ENCODE measurements around the gene TUBB2B.
A peak's percentile ranks its signal among the peaks of the same experiment; 100 is the strongest.

The TUBB2B gene

DNA sequence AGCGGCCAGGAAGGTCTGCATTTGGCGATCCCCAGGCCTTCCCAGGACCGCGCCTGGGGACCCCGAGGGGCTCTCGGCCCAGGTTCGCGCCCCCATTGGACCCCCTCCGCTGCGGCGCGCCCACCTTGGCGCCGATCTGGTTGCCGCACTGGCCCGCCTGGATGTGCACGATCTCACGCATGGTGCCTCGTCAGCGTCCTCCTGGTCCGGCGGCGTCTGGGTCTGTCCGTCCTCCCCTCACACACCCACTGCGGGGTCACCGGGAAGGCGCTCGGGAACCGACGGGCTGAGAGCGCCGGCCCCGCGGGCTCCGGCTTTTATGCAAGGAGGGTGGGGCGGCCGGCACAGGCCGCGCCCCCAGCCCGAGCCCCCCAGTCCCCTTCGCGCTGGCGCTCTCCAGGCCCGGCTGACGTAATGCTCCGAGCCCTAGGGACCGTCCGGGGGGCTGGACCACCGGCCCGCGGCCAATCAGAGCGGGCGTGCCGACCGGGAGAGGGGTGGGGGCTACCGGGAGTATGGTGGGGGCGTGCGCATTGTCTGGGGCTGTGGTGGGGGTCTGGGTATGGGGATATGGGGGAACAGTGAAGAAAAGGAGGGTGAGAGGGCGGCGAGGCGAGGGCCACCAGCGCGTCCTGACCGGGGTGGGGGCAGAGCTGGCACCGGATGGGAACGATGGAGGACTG is at the start of gene TUBB2B:
Gene TUBB2B, minus strand, starts transcription at position 291 of the 683 bp plus-strand sequence. Its CDS starts 110 bp downstream, at position 181.
- H3K27ac ChIP-seq (ENCODE audit: low read depth in 2 of 2, low read length in 2 of 2) = no peak within 1 kb of the TSS
- peaks cover 32 to 33% of the 10 kb centered on the region in 2 donors for H3K4me1 ChIP-seq (ENCODE audit: control insufficient read depth in 2 of 2, insufficient read depth in 2 of 2, low read length in 2 of 2)
- peaks cover 51 to 68% of the 10 kb centered on the region in 2 donors for H3K27me3 ChIP-seq (ENCODE audit: control insufficient read depth in 2 of 2, insufficient read depth in 2 of 2, low read length in 2 of 2)
- peak within 1 kb of the TSS; percentile 31 to 59 for H3K4me3 ChIP-seq (ENCODE audit: low read length in 2 of 2)
- no peak within 1 kb of the TSS for H3K9ac ChIP-seq (ENCODE audit: low read depth in 1 of 2, low read length in 2 of 2)
- H3K9me3 ChIP-seq (ENCODE audit: control insufficient read depth in 2 of 2, low read length in 2 of 2) = no peaks in the 10 kb centered on the region
- no peaks in the 10 kb centered on the region for H3K36me3 ChIP-seq (ENCODE audit: control insufficient read depth in 2 of 2, insufficient read depth in 2 of 2, low read length in 2 of 2)

DNA sequence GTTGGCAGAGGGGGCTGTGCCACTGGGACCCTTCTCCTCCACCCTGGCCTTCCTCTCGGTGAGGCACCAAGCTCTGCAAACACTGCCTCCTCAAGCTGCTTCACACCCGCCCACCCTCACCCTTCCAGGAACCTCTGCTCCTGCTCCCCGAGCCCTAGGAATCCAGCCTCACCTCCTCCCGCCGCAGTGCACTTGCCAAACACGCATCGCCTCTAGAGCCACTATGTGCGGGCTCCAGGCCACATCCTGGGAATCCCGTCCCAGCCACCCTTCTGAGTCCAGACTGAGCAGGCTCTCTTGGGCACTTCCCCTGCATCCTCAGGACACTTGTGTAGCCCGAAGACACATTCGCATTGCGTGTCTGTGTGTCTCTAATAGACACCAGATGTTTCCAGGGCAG is 49.8 kb upstream of the TUBB2B start:
- no peaks in the 10 kb centered on the region for H3K4me1 ChIP-seq (ENCODE audit: control insufficient read depth in 2 of 2, insufficient read depth in 2 of 2, low read length in 2 of 2)
- H3K9me3 ChIP-seq (ENCODE audit: control insufficient read depth in 2 of 2, low read length in 2 of 2) = no peaks in the 10 kb centered on the region
- peaks cover 39 to 47% of the 10 kb centered on the region in 2 donors for H3K36me3 ChIP-seq (ENCODE audit: control insufficient read depth in 2 of 2, insufficient read depth in 2 of 2, low read length in 2 of 2)
- H3K27me3 ChIP-seq (ENCODE audit: control insufficient read depth in 2 of 2, insufficient read depth in 2 of 2, low read length in 2 of 2) = no peaks in the 10 kb centered on the region
- no peak overlapping the region for H3K4me3 ChIP-seq (ENCODE audit: low read length in 2 of 2)
- H3K27ac ChIP-seq (ENCODE audit: low read depth in 2 of 2, low read length in 2 of 2) = no peak overlapping the region
- no peak overlapping the region for H3K9ac ChIP-seq (ENCODE audit: low read depth in 1 of 2, low read length in 2 of 2)

DNA sequence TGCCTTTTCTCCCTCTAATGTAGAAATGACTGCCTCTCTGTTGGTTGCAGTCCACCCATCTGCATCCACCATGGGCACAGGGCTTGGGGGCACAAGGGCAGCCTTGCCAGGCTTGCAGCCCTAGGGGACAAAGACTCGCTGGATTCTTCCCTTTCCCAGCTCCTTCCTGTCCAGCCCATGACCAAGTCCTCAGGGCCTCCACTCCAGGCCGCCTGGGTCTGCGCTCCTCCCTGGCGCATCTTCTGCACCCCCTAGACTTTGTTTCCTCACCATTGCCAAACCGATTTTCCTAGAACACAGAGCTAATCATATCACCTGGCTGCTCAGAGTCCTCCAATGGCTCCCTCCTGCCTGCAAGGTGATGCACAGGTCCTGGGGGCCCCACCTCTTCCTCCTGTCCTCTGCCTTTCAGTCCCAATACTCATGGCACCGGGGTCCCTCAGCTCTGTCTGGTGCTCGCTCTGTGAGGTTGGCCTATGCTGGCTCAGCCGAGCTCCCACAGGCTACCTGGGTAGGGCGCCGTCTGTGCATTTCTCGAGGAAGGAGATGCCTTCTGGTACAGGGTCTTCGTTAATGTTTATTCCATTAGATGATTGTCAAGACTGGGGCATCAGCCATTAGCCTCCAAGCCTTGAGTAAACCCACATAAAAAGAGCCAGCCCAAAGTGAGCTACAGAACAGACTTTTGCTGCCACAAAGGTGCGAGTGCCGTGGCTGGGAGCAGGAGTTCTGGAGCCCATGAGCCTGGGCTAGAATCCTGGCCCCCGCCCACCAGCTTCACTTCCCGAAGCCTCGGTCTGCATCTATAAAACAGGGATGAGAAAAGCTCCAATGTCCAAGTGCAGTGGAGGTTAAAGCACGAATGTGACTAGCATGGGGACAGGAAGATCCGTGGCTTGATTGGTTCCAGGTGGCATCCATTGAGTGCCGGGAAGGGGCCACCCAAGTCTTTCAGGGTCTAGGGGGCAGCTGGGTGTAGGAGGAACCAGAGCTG is 49.0 kb upstream of the TUBB2B start:
- H3K9me3 ChIP-seq (ENCODE audit: control insufficient read depth in 2 of 2, low read length in 2 of 2) = no peaks in the 10 kb centered on the region
- H3K27me3 ChIP-seq (ENCODE audit: control insufficient read depth in 2 of 2, insufficient read depth in 2 of 2, low read length in 2 of 2) = no peaks in the 10 kb centered on the region
- no peak overlapping the region for H3K9ac ChIP-seq (ENCODE audit: low read depth in 1 of 2, low read length in 2 of 2)
- H3K27ac ChIP-seq (ENCODE audit: low read depth in 2 of 2, low read length in 2 of 2) = no peak overlapping the region
- H3K36me3 ChIP-seq (ENCODE audit: control insufficient read depth in 2 of 2, insufficient read depth in 2 of 2, low read length in 2 of 2) = peaks cover 43 to 49% of the 10 kb centered on the region in 2 donors
- H3K4me1 ChIP-seq (ENCODE audit: control insufficient read depth in 2 of 2, insufficient read depth in 2 of 2, low read length in 2 of 2) = peaks cover 0 to under 1% of the 10 kb centered on the region in 2 donors
- H3K4me3 ChIP-seq (ENCODE audit: low read length in 2 of 2) = no peak overlapping the region

DNA sequence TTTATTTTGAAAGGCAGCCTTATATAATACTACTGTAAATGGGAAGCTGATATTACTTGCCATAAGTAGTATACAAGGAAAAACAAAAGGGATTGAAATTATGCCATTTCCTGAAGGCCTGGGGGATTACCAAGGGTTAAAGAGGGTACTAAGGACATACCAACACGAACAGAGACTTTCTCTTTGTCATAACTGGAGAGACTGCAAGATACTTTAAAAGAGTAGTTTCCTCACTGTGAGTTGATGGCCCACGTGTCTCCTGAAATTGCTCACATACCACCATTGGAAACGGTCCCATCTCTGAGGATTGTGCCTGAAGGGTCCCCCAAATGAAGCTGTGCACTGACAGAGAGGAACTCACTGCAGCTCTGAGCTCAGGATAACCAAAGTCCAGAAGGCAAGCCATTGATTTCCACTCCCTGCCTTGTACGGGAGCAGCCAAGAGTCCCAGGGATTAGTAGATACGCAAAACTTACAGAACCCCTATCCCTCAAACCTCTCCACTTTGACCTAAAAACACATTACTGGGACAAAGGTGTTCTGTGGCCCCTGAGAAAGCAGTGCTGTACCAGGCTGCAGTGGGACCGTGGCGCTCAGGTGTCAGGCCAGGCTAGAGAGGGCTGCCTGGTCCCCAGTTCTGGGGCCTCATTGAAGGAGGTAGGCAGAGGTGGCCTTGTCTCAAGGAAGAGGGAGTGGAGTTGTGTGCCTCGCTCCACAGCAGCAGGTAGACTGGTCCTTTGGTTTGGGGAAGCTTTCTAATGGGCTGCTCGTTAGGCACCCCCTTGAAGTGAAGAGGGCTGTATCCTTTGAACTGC is 46.5 kb upstream of the TUBB2B start:
- Histone ChIP-seq H3K27me3 (ENCODE audit: control insufficient read depth in 2 of 2, insufficient read depth in 2 of 2, low read length in 2 of 2) (no peaks in the 10 kb centered on the region), H3K4me3 (ENCODE audit: low read length in 2 of 2) (no peak overlapping the region), H3K36me3 (ENCODE audit: control insufficient read depth in 2 of 2, insufficient read depth in 2 of 2, low read length in 2 of 2) (peaks cover 59 to 66% of the 10 kb centered on the region in 2 donors), H3K9me3 (ENCODE audit: control insufficient read depth in 2 of 2, low read length in 2 of 2) (no peaks in the 10 kb centered on the region), H3K27ac (ENCODE audit: low read depth in 2 of 2, low read length in 2 of 2) (no peak overlapping the region), H3K9ac (ENCODE audit: low read depth in 1 of 2, low read length in 2 of 2) (no peak overlapping the region), H3K4me1 (ENCODE audit: control insufficient read depth in 2 of 2, insufficient read depth in 2 of 2, low read length in 2 of 2) (peaks cover 12 to 15% of the 10 kb centered on the region in 2 donors)

DNA sequence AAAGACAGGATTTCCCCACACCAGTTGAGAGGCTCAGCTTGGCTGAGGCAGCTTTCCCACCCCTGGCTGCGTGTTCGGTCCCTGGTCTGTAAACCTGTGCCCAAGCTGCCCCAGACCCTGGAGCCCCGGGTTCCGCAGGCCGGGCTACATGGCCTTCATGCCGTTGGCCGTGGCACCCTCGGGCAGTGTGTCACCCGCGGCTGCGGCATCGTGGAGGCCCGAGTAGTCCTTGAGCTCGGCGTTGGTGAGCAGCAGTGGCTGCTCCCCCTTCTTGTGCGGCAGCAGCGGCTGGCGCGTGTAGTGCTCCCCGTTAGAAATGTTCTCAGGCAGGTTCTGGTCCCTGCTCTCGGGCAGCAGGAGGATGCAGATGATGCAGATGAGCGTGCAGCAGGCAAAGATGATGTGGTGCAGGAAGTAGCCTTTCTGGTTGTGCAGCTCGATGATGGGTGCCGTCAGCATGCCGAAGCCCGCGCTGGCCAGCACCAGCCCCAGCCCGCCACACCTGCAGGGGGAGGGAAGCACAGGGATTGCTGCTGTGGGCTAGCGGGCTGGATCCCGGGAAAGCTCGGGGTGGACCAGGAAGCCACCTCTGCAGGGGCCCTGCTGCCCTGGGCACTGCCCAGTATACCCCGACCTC is 45.6 kb upstream of the TUBB2B start:
- Histone ChIP-seq H3K9me3 (ENCODE audit: control insufficient read depth in 2 of 2, low read length in 2 of 2) (no peaks in the 10 kb centered on the region), H3K36me3 (ENCODE audit: control insufficient read depth in 2 of 2, insufficient read depth in 2 of 2, low read length in 2 of 2) (peaks cover 61 to 65% of the 10 kb centered on the region in 2 donors), H3K4me1 (ENCODE audit: control insufficient read depth in 2 of 2, insufficient read depth in 2 of 2, low read length in 2 of 2) (peaks cover 12 to 15% of the 10 kb centered on the region in 2 donors), H3K27ac (ENCODE audit: low read depth in 2 of 2, low read length in 2 of 2) (no peak overlapping the region), H3K27me3 (ENCODE audit: control insufficient read depth in 2 of 2, insufficient read depth in 2 of 2, low read length in 2 of 2) (no peaks in the 10 kb centered on the region), H3K4me3 (ENCODE audit: low read length in 2 of 2) (no peak overlapping the region), H3K9ac (ENCODE audit: low read depth in 1 of 2, low read length in 2 of 2) (no peak overlapping the region)

DNA sequence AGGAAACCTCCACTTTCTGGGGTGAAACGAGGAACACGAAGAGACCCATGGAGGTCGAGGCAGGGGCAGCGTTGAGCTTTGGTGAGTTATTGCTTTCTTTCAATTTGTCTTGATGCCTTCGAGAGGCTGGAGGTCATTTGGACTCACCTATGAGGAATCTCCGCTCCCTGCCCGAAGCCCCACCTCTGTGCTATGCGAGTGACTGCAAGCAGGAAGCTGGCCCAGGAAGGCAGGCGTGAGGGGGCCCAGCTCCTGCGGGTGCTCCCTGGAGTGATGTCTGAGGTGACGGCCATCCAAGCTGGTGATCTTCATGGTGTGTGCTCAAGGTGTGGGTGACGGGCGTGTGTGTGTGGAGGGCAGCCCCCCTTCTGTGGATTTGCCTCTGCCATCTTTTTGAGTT is 44.3 kb upstream of the TUBB2B start:
- Histone ChIP-seq H3K36me3 (ENCODE audit: control insufficient read depth in 2 of 2, insufficient read depth in 2 of 2, low read length in 2 of 2) (peaks cover 56 to 58% of the 10 kb centered on the region in 2 donors), H3K9me3 (ENCODE audit: control insufficient read depth in 2 of 2, low read length in 2 of 2) (no peaks in the 10 kb centered on the region), H3K4me1 (ENCODE audit: control insufficient read depth in 2 of 2, insufficient read depth in 2 of 2, low read length in 2 of 2) (peaks cover 12 to 15% of the 10 kb centered on the region in 2 donors), H3K4me3 (ENCODE audit: low read length in 2 of 2) (no peak overlapping the region), H3K9ac (ENCODE audit: low read depth in 1 of 2, low read length in 2 of 2) (no peak overlapping the region), H3K27ac (ENCODE audit: low read depth in 2 of 2, low read length in 2 of 2) (no peak overlapping the region), H3K27me3 (ENCODE audit: control insufficient read depth in 2 of 2, insufficient read depth in 2 of 2, low read length in 2 of 2) (no peaks in the 10 kb centered on the region)

DNA sequence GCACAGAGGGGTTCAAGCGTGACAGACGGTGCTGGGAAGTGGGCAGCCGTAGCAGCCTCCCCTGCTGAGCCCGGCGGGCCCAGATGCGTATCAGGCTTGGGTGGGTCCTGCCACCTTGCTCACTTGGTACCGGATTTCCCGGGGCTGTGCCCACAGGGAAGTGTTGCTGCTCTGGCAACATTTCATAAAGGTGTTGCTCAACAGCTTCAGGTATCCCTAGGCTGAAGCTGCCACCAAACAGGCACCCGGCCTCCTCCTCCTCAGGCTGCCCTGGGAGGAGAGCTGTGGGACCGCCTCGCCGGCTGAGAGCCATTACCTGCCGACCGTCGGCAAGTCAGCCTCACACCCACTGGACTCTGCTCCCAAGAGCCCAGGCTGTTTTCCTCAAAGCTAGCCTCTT is 42.8 kb upstream of the TUBB2B start:
- Histone ChIP-seq H3K9me3 (ENCODE audit: control insufficient read depth in 2 of 2, low read length in 2 of 2) (no peaks in the 10 kb centered on the region), H3K4me1 (ENCODE audit: control insufficient read depth in 2 of 2, insufficient read depth in 2 of 2, low read length in 2 of 2) (peaks cover 12 to 15% of the 10 kb centered on the region in 2 donors), H3K27ac (ENCODE audit: low read depth in 2 of 2, low read length in 2 of 2) (peak overlapping the region; percentile 3 to 30), H3K36me3 (ENCODE audit: control insufficient read depth in 2 of 2, insufficient read depth in 2 of 2, low read length in 2 of 2) (peaks cover 46 to 57% of the 10 kb centered on the region in 2 donors), H3K4me3 (ENCODE audit: low read length in 2 of 2) (no peak overlapping the region), H3K27me3 (ENCODE audit: control insufficient read depth in 2 of 2, insufficient read depth in 2 of 2, low read length in 2 of 2) (no peaks in the 10 kb centered on the region), H3K9ac (ENCODE audit: low read depth in 1 of 2, low read length in 2 of 2) (no peak overlapping the region)

DNA sequence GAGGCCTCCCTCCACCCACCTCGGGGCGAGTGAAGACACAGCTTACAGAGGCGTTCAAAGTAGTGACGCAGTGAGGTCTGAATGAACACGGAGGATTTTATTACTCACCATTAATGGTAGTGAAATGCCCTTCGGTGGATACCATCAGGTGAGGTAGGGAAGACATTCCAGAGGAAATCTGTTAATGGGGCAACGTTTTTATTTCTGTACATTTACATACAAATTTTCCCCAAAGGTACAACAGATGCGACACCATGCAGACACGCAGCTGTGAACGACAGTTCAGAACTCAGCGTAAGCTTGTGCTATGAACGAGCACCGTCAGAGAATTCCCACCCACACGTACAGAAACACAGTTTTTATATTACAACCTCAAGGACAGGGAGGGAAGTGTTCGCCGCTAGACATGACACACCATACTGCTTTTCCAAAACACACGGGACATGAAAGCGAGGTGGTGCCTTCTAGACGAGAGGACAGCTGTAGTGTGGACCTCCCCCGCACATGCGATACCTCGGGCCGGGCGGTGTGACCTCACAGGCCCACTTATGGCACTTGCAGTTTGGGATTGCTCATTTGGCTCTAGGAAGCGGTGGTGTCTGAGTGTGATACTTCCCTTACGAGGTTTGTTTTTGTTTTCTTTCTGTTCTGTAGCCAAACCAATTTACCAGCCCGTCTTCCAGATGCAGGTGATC is 42.0 kb upstream of the TUBB2B start:
- no peak overlapping the region for H3K4me3 ChIP-seq (ENCODE audit: low read length in 2 of 2)
- H3K27ac ChIP-seq (ENCODE audit: low read depth in 2 of 2, low read length in 2 of 2) = peak overlapping the region in 1 of 2 donors; percentile 30
- H3K36me3 ChIP-seq (ENCODE audit: control insufficient read depth in 2 of 2, insufficient read depth in 2 of 2, low read length in 2 of 2) = peaks cover 46 to 58% of the 10 kb centered on the region in 2 donors
- H3K27me3 ChIP-seq (ENCODE audit: control insufficient read depth in 2 of 2, insufficient read depth in 2 of 2, low read length in 2 of 2) = no peaks in the 10 kb centered on the region
- no peaks in the 10 kb centered on the region for H3K9me3 ChIP-seq (ENCODE audit: control insufficient read depth in 2 of 2, low read length in 2 of 2)
- H3K4me1 ChIP-seq (ENCODE audit: control insufficient read depth in 2 of 2, insufficient read depth in 2 of 2, low read length in 2 of 2) = peaks cover 12 to 15% of the 10 kb centered on the region in 2 donors
- no peak overlapping the region for H3K9ac ChIP-seq (ENCODE audit: low read depth in 1 of 2, low read length in 2 of 2)

DNA sequence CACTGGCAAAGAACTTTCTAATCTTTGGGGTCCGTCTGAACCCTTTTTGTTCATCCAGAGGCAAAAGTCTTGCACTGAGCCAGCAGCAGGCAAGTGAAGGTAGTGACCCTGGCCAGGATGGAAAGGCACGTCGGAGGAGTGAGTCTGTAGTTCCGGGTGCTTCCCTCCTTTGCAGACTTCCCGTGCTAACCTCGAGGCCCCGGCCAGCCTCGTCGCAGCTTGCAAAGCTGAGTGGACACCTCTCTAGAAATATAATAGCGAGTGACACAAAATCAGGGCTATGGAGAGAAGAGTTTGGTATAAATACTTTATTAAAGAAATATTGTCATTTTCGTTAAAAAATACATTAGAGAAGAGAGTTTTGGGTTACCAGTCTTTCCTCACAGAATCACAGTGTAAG is 41.2 kb upstream of the TUBB2B start:
- Histone ChIP-seq H3K27ac (ENCODE audit: low read depth in 2 of 2, low read length in 2 of 2) (no peak overlapping the region), H3K9ac (ENCODE audit: low read depth in 1 of 2, low read length in 2 of 2) (no peak overlapping the region), H3K4me1 (ENCODE audit: control insufficient read depth in 2 of 2, insufficient read depth in 2 of 2, low read length in 2 of 2) (peaks cover 12 to 20% of the 10 kb centered on the region in 2 donors), H3K36me3 (ENCODE audit: control insufficient read depth in 2 of 2, insufficient read depth in 2 of 2, low read length in 2 of 2) (peaks cover 46 to 58% of the 10 kb centered on the region in 2 donors), H3K4me3 (ENCODE audit: low read length in 2 of 2) (no peak overlapping the region), H3K27me3 (ENCODE audit: control insufficient read depth in 2 of 2, insufficient read depth in 2 of 2, low read length in 2 of 2) (no peaks in the 10 kb centered on the region), H3K9me3 (ENCODE audit: control insufficient read depth in 2 of 2, low read length in 2 of 2) (no peaks in the 10 kb centered on the region)

All from mucosa of rectum (tissue), 2 donors.